Adipocyte (in vitro differentiated cells): Measurements from ENCODE around the gene RNU1-4.
"Not testable (repeated sequence)": the region's sequence is repeated elsewhere in the genome, so short reads cannot be mapped to it uniquely, and the experiment has no call there.

Experiments used
- DNase-seq: peaks from one replicate; pipeline ENCODE4 v3.0.0-alpha.2; 2015; ENCODE audit warnings: low read depth
- H3K27me3 ChIP-seq: replicated peaks from 2 replicates; pipeline ENCODE4 v1.7.0; 2013; ENCODE audit warnings: mild to moderate bottlenecking, low read length, moderate library complexity; ENCODE audit not compliant: control insufficient read depth, insufficient read depth
- H3K36me3 ChIP-seq: 2 replicates; pipeline ENCODE4 v1.7.0; 2013; ENCODE audit warnings: low read length, mild to moderate bottlenecking, moderate library complexity; ENCODE audit not compliant: control insufficient read depth, insufficient read depth, severe bottlenecking
- H3K4me1 ChIP-seq: 2 replicates; pipeline ENCODE4 v1.7.0; 2013; ENCODE audit warnings: mild to moderate bottlenecking, low read length, moderate library complexity; ENCODE audit not compliant: control insufficient read depth, insufficient read depth
- H3K4me3 ChIP-seq: 2 replicates; pipeline ENCODE4 v1.7.0; 2013; ENCODE audit warnings: mild to moderate bottlenecking, low read length, moderate library complexity
- H3K9ac ChIP-seq: 2 replicates; pipeline ENCODE4 v1.7.0; 2013; ENCODE audit warnings: mild to moderate bottlenecking, low read length, moderate library complexity
- H3K9me3 ChIP-seq: 2 replicates; pipeline ENCODE4 v1.7.0; 2013; ENCODE audit warnings: mild to moderate bottlenecking, low read length, moderate library complexity; ENCODE audit not compliant: control insufficient read depth

RNU1-4 gene

GRCh38 chr1:16764820-16765655, 24.7 kb downstream of the RNU1-4 start:
- H3K4me3 ChIP-seq, result peak overlapping the region; percentile 66
- H3K36me3 ChIP-seq, result not testable (repeated sequence)

GRCh38 chr1:16765731-16766605, 25.7 kb downstream of the RNU1-4 start:
- H3K4me1 ChIP-seq, DNase-seq, H3K9me3 ChIP-seq, H3K9ac ChIP-seq, H3K36me3 ChIP-seq: not testable (repeated sequence)
- Histone ChIP-seq H3K4me3 (peak overlapping the region; percentile 66), H3K27me3 (peaks cover 19% of the 10 kb centered on the region)

More at GRCh38 chr1:16764820-16765655, 24.7 kb downstream of the RNU1-4 start:
- H3K9me3 ChIP-seq, H3K4me1 ChIP-seq, H3K9ac ChIP-seq, DNase-seq: not testable (repeated sequence)
- peaks cover 19% of the 10 kb centered on the region for H3K27me3 ChIP-seq

- H3K36me3 ChIP-seq, H3K9ac ChIP-seq, H3K9me3 ChIP-seq, H3K4me1 ChIP-seq, DNase-seq, H3K4me3 ChIP-seq: not testable (repeated sequence)
- H3K27me3 ChIP-seq, result peaks cover 19% of the 10 kb centered on the region
Observed at GRCh38 chr1:16766689-16767256, 26.5 kb downstream of the RNU1-4 start.

- H3K9ac ChIP-seq, H3K36me3 ChIP-seq, H3K9me3 ChIP-seq, H3K4me3 ChIP-seq, H3K4me1 ChIP-seq: not testable (repeated sequence)
- peak; percentile 78 for DNase-seq
- H3K27me3 ChIP-seq, result peaks cover 26% of the 10 kb centered on the region
Observed at GRCh38 chr1:16770139-16770759, 29.9 kb downstream of the RNU1-4 start.

- peaks cover 20% of the 10 kb centered on the region for H3K27me3 ChIP-seq
- H3K9me3 ChIP-seq, H3K4me3 ChIP-seq, H3K36me3 ChIP-seq, H3K4me1 ChIP-seq, H3K9ac ChIP-seq, DNase-seq: not testable (repeated sequence)
Observed at GRCh38 chr1:16770896-16771446, 30.7 kb downstream of the RNU1-4 start.

GRCh38 chr1:16772275-16773204, 32.2 kb downstream of the RNU1-4 start:
- H3K27me3 ChIP-seq, result peaks cover 15% of the 10 kb centered on the region
- H3K9ac ChIP-seq, H3K4me3 ChIP-seq, H3K9me3 ChIP-seq, H3K36me3 ChIP-seq, H3K4me1 ChIP-seq: not testable (repeated sequence)
- DNase-seq, result peak; percentile 12

GRCh38 chr1:16773205-16773596, 32.9 kb downstream of the RNU1-4 start:
- not testable (repeated sequence) for H3K4me1 ChIP-seq, DNase-seq, H3K36me3 ChIP-seq, H3K9me3 ChIP-seq, H3K4me3 ChIP-seq, H3K9ac ChIP-seq
- peaks cover 20% of the 10 kb centered on the region for H3K27me3 ChIP-seq

GRCh38 chr1:16773723-16774122, 33.4 kb downstream of the RNU1-4 start:
- H3K4me1 ChIP-seq, H3K9me3 ChIP-seq, H3K9ac ChIP-seq, DNase-seq, H3K36me3 ChIP-seq, H3K4me3 ChIP-seq: not testable (repeated sequence)
- H3K27me3 ChIP-seq, result peaks cover 20% of the 10 kb centered on the region

GRCh38 chr1:16774773-16775172, 34.5 kb downstream of the RNU1-4 start:
- peaks cover 24% of the 10 kb centered on the region for H3K27me3 ChIP-seq
- not testable (repeated sequence) for H3K9me3 ChIP-seq, H3K9ac ChIP-seq, H3K36me3 ChIP-seq, H3K4me3 ChIP-seq, H3K4me1 ChIP-seq, DNase-seq

- H3K36me3 ChIP-seq, H3K4me3 ChIP-seq, H3K9ac ChIP-seq, H3K4me1 ChIP-seq, DNase-seq, H3K9me3 ChIP-seq: not testable (repeated sequence)
- H3K27me3 ChIP-seq, result peaks cover 27% of the 10 kb centered on the region
Observed at GRCh38 chr1:16775290-16775689, 35.0 kb downstream of the RNU1-4 start.
